Muscle layer of colon (tissue), 2 donors: ENCODE results near the gene SOAT1.
"Not testable (repeated sequence)": the region's sequence is repeated elsewhere in the genome, so short reads cannot be mapped to it uniquely, and the experiment has no call there.

Source experiments
- H3K27ac ChIP-seq: one replicate; pipeline ENCODE4 v1.7.0; 2013; ENCODE audit warnings: low read depth, mild to moderate bottlenecking, low read length, moderate library complexity
- H3K27me3 ChIP-seq, 2 donors: one replicate each; pipeline ENCODE4 v1.7.0; 2013; ENCODE audit warnings: low read length in 2 of 2, mild to moderate bottlenecking in 2 of 2; ENCODE audit not compliant: insufficient read depth in 2 of 2, control insufficient read depth in 1 of 2
- H3K36me3 ChIP-seq: one replicate; pipeline ENCODE4 v1.7.0; 2013; ENCODE audit warnings: mild to moderate bottlenecking, low read length; ENCODE audit not compliant: insufficient read depth
- H3K4me1 ChIP-seq: one replicate; pipeline ENCODE4 v1.7.0; 2013; ENCODE audit warnings: mild to moderate bottlenecking, low read length; ENCODE audit not compliant: insufficient read depth
- H3K4me3 ChIP-seq, 2 donors: one replicate each; pipeline ENCODE4 v1.7.0; 2013; ENCODE audit warnings: low read length in 2 of 2, low read depth in 1 of 2, mild to moderate bottlenecking in 1 of 2, moderate library complexity in 1 of 2
- H3K9ac ChIP-seq: one replicate; pipeline ENCODE4 v1.7.0; 2013; ENCODE audit warnings: low read length
- H3K9me3 ChIP-seq: one replicate; pipeline ENCODE4 v1.7.0; 2013; ENCODE audit warnings: mild to moderate bottlenecking, low read length
- donor health status: abdominal sarcoma.
- donor health status: Adenocarcinoma of cecum.

SOAT1 gene

GRCh38 chr1:179327679-179328078 is 34.1 kb downstream of the SOAT1 start:
- H3K9me3 ChIP-seq = no peaks in the 10 kb centered on the region
- no peak overlapping the region for H3K9ac ChIP-seq
- no peaks in the 10 kb centered on the region for H3K36me3 ChIP-seq
- no peaks in the 10 kb centered on the region for H3K4me1 ChIP-seq
- H3K27ac ChIP-seq = no peak overlapping the region
- H3K4me3 ChIP-seq = no peak overlapping the region
- H3K27me3 ChIP-seq = no peaks in the 10 kb centered on the region

DNA sequence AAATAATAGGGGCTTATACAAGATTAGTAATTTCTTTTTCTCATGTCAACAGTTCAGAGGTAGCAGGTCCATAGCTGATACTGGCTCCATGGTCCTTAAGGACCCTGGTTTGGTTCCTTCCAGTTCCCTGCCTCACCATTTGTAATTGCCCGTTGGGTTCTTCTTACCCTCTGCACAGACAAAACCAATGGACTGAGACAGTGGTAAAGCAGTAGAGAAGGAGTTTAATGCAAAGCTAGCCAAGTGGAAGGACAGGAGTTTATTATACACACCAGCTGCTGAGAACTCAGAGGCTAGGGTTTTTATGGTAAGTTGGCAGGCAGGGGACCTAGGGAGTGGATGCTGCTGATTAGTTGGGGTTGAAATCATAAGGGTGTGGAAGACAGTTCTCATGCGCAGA is 36.3 kb downstream of the SOAT1 start:
- H3K9me3 ChIP-seq = no peaks in the 10 kb centered on the region
- no peaks in the 10 kb centered on the region for H3K36me3 ChIP-seq
- no peak overlapping the region for H3K9ac ChIP-seq
- no peak overlapping the region for H3K27ac ChIP-seq
- no peaks in the 10 kb centered on the region for H3K27me3 ChIP-seq
- no peaks in the 10 kb centered on the region for H3K4me1 ChIP-seq
- H3K4me3 ChIP-seq = no peak overlapping the region

DNA sequence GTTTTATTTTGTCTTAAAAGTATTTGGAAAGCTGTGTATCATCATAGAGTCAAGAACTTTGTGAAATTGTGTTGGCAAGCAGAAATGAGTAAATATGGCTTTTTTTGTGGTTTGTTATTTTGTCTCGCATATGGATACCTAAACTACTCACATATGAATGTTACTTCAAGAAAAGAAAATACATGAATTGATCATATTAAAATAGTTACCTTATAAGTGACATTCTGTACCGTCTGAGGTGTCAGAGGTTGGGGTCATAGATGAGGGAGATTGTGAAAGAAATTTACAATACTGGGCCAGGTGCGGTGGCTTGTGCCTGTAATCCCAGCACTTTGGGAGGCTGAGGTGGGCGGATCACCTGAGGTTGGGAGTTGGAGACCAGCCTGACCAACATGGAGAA is 40.8 kb downstream of the SOAT1 start:
- no peak overlapping the region for H3K27ac ChIP-seq
- no peak overlapping the region for H3K4me3 ChIP-seq
- H3K36me3 ChIP-seq = no peaks in the 10 kb centered on the region
- H3K9ac ChIP-seq = no peak overlapping the region
- no peaks in the 10 kb centered on the region for H3K27me3 ChIP-seq
- H3K4me1 ChIP-seq = no peaks in the 10 kb centered on the region
- no peaks in the 10 kb centered on the region for H3K9me3 ChIP-seq

- no peaks in the 10 kb centered on the region for H3K27me3 ChIP-seq
- H3K4me1 ChIP-seq = no peaks in the 10 kb centered on the region
- H3K9me3 ChIP-seq = no peaks in the 10 kb centered on the region
- H3K9ac ChIP-seq = no peak overlapping the region
- no peak overlapping the region for H3K27ac ChIP-seq
- peaks cover 2% of the 10 kb centered on the region for H3K36me3 ChIP-seq
- H3K4me3 ChIP-seq = no peak overlapping the region
Measured at GRCh38 chr1:179337288-179337687, 43.7 kb downstream of the SOAT1 start.

GRCh38 chr1:179337942-179338560 is 44.5 kb downstream of the SOAT1 start:
- Histone ChIP-seq H3K4me3 (no peak overlapping the region), H3K4me1 (no peaks in the 10 kb centered on the region), H3K9me3 (no peaks in the 10 kb centered on the region), H3K27ac (no peak overlapping the region), H3K9ac (no peak overlapping the region), H3K27me3 (no peaks in the 10 kb centered on the region), H3K36me3 (peaks cover 8% of the 10 kb centered on the region)

DNA sequence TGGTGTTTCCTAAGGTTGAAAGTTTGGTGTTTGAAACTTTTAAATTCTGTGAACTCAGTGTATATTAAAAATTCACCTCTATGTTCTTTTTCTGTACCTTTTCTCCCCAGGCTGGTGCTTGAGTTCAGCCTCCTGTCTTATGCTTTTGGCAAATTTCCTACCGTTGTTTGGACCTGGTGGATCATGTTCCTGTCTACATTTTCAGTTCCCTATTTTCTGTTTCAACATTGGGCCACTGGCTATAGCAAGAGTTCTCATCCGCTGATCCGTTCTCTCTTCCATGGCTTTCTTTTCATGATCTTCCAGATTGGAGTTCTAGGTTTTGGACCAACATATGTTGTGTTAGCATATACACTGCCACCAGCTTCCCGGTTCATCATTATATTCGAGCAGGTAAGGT is 47.3 kb downstream of the SOAT1 start:
- no peaks in the 10 kb centered on the region for H3K4me1 ChIP-seq
- H3K27me3 ChIP-seq = no peaks in the 10 kb centered on the region
- no peak overlapping the region for H3K27ac ChIP-seq
- no peak overlapping the region for H3K9ac ChIP-seq
- no peak overlapping the region for H3K4me3 ChIP-seq
- no peaks in the 10 kb centered on the region for H3K9me3 ChIP-seq
- peaks cover 16% of the 10 kb centered on the region for H3K36me3 ChIP-seq

DNA sequence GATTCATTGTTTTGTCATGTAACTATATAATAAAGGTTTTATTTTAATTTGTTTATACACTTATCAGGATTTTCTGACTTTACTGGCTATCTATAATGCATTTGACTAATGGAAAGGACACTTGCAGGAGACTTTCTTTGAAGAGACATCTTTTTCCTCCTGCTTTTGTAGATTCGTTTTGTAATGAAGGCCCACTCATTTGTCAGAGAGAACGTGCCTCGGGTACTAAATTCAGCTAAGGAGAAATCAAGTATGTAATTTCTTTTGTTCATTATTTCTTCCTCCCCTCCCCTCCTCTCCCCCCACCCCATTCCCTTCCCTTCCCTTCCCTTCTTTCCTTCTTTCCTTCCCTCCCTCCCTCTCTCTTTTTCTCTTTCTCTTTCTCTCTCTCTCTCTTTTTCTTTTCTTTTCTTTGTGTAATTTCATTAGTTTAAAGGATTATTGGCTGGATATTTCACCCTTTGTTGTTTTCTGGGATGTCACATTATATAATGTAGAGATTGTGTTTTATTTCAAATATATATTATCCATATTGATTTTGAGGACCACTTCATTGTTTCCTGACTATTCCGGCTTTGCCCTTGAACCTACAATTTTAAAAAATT is 48.4 kb downstream of the SOAT1 start:
- H3K4me1 ChIP-seq = no peaks in the 10 kb centered on the region
- no peak overlapping the region for H3K27ac ChIP-seq
- H3K36me3 ChIP-seq = peaks cover 21% of the 10 kb centered on the region

GRCh38 chr1:179342740-179343404 is 49.3 kb downstream of the SOAT1 start:
- H3K27me3 ChIP-seq = no peaks in the 10 kb centered on the region
- peaks cover 24% of the 10 kb centered on the region for H3K36me3 ChIP-seq
- no peaks in the 10 kb centered on the region for H3K4me1 ChIP-seq
- H3K9ac ChIP-seq = no peak overlapping the region
- H3K9me3 ChIP-seq = no peaks in the 10 kb centered on the region
- H3K27ac ChIP-seq = no peak overlapping the region
- H3K4me3 ChIP-seq = no peak overlapping the region

More for the DNA sequence above, 48.4 kb downstream of the SOAT1 start:
- Histone ChIP-seq H3K9me3 (no peaks in the 10 kb centered on the region), H3K4me3 (no peak overlapping the region), H3K9ac (no peak overlapping the region), H3K27me3 (no peaks in the 10 kb centered on the region)

GRCh38 chr1:179351281-179351680 is 57.7 kb downstream of the SOAT1 start:
- no peaks in the 10 kb centered on the region for H3K4me1 ChIP-seq

GRCh38 chr1:179352236-179352635 is 58.6 kb downstream of the SOAT1 start:
- Histone ChIP-seq H3K4me3 (no peak overlapping the region), H3K4me1 (no peaks in the 10 kb centered on the region), H3K27ac (no peak overlapping the region), H3K27me3 (no peaks in the 10 kb centered on the region), H3K9ac (no peak overlapping the region), H3K9me3 (no peaks in the 10 kb centered on the region), H3K36me3 (peaks cover 22% of the 10 kb centered on the region)

More at GRCh38 chr1:179351281-179351680, 57.7 kb downstream of the SOAT1 start:
- Histone ChIP-seq H3K27ac (no peak overlapping the region), H3K27me3 (no peaks in the 10 kb centered on the region), H3K9ac (no peak overlapping the region), H3K4me3 (no peak overlapping the region), H3K9me3 (no peaks in the 10 kb centered on the region), H3K36me3 (peaks cover 27% of the 10 kb centered on the region)

DNA sequence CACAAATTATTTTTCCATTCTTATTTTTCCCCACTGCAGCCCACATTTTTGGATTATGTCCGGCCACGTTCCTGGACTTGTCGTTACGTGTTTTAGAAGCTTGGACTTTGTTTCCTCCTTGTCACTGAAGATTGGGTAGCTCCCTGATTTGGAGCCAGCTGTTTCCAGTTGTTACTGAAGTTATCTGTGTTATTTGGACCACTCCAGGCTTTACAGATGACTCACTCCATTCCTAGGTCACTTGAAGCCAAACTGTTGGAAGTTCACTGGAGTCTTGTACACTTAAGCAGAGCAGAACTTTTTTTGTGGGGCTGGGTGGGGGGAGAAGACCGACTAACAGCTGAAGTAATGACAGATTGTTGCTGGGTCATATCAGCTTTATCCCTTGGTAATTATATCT is 59.9 kb downstream of the SOAT1 start:
- no peaks in the 10 kb centered on the region for H3K27me3 ChIP-seq
- H3K4me1 ChIP-seq = no peaks in the 10 kb centered on the region
- peaks cover 13% of the 10 kb centered on the region for H3K36me3 ChIP-seq
- H3K27ac ChIP-seq = no peak overlapping the region
- no peaks in the 10 kb centered on the region for H3K9me3 ChIP-seq
- H3K4me3 ChIP-seq = no peak overlapping the region
- no peak overlapping the region for H3K9ac ChIP-seq

GRCh38 chr1:179361631-179362030 is 68.0 kb downstream of the SOAT1 start:
- not testable (repeated sequence) for H3K27ac ChIP-seq, H3K36me3 ChIP-seq, H3K27me3 ChIP-seq, H3K9ac ChIP-seq, H3K4me1 ChIP-seq, H3K9me3 ChIP-seq, H3K4me3 ChIP-seq
